H1 (cell line): ENCODE results near the gene EPHB6. TPM values are rescaled to one million over a fixed set of nuclear protein-coding genes. Genes with fewer than 3 reads are reported as not detected.

Experiments
- CTCF ChIA-PET: fragments of 300-600 bp; sonication (Branson Sonifier 250); formaldehyde crosslinking; loops from one replicate; lab custom pipeline; 2021; ENCODE audit not compliant: partially characterized antibody; lab: Charles Lee
- POLR2A ChIA-PET: fragments of 300-600 bp; sonication (Branson Sonifier 250); formaldehyde crosslinking; loops from one replicate; lab custom pipeline; 2021; ENCODE audit warnings: inconsistent platforms; ENCODE audit not compliant: partially characterized antibody; lab: Charles Lee
- DNase-seq, 2 experiments: peaks; one replicate each; pipeline versions ENCODE4 v3.0.0 to v3.0.0-alpha.2; 2010 to 2022; ENCODE audit warnings: low spot score in 2 of 2, low read depth in 1 of 2, mixed read lengths in 1 of 2
- FAIRE-seq: peaks from 2 replicates; lab custom pipeline; 2011; peaks lifted over from hg19 to GRCh38; lab: Jason Lieb, UNC
- H2AFZ ChIP-seq: 2 replicates; pipeline ENCODE4 v1.8.1; 2012; ENCODE audit warnings: low read length, inconsistent platforms
- H2AK5ac ChIP-seq: 2 replicates; pipeline ENCODE4 v1.6.1; 2013; ENCODE audit warnings: low read depth, low read length
- H2BK120ac ChIP-seq: replicated peaks from 2 replicates; pipeline ENCODE3; 2013; ENCODE audit warnings: low read depth, low read length, inconsistent platforms
- H2BK12ac ChIP-seq: 2 replicates; pipeline ENCODE4 v1.6.1; 2013; ENCODE audit warnings: low read depth, low read length
- H2BK15ac ChIP-seq: 2 replicates; pipeline ENCODE4 v1.6.1; 2013; ENCODE audit warnings: low read length
- H2BK20ac ChIP-seq: 2 replicates; pipeline ENCODE4 v1.6.1; 2013; ENCODE audit warnings: low read length
- H2BK5ac ChIP-seq: 2 replicates; pipeline ENCODE4 v1.6.1; 2013; ENCODE audit warnings: low read depth, low read length
- H3K14ac ChIP-seq: 2 replicates; pipeline ENCODE4 v1.6.1; 2013; ENCODE audit warnings: inconsistent platforms; ENCODE audit not compliant: insufficient read length
- H3K18ac ChIP-seq: 2 replicates; pipeline ENCODE4 v1.6.1; 2013; ENCODE audit warnings: low read length; ENCODE audit errors: extremely low read depth
- H3K23ac ChIP-seq: 2 replicates; pipeline ENCODE4 v1.6.1; 2013; ENCODE audit warnings: inconsistent platforms; ENCODE audit not compliant: insufficient read length
- H3K23me2 ChIP-seq: 2 replicates; pipeline ENCODE4 v1.6.1; 2013; ENCODE audit warnings: low read depth, low read length
- H3K27ac ChIP-seq: 2 replicates; pipeline ENCODE4 v1.6.1; 2011; ENCODE audit warnings: low read depth, low read length, inconsistent platforms
- H3K27me3 ChIP-seq, 4 experiments: replicated peaks in 1 of 4; 1 replicate in 1 of 4; 2 replicates in 3 of 4; pipeline versions ENCODE4 v1.6.1 to v1.8.1; 2011 to 2013; ENCODE audit warnings: low read length in 3 of 4, mild to moderate bottlenecking in 3 of 4, inconsistent platforms in 2 of 4, mixed read lengths in 2 of 4, moderate library complexity in 1 of 4; ENCODE audit not compliant: control insufficient read depth in 3 of 4, insufficient read depth in 3 of 4; ENCODE audit errors: extremely low read depth in 1 of 4
- H3K36me3 ChIP-seq, 4 experiments: 2 replicates each; pipeline versions ENCODE4 v1.6.1 to v1.8.1; 2011 to 2013; ENCODE audit warnings: mild to moderate bottlenecking in 4 of 4, low read length in 3 of 4, moderate library complexity in 2 of 4, control low read depth in 1 of 4, inconsistent platforms in 1 of 4; ENCODE audit not compliant: insufficient read depth in 4 of 4, control insufficient read depth in 2 of 4
- H3K4ac ChIP-seq: replicated peaks from 2 replicates; pipeline ENCODE3; 2013; ENCODE audit warnings: low read length, low read depth, mixed read lengths, inconsistent platforms; ENCODE audit not compliant: insufficient read length
- H3K4me1 ChIP-seq, 4 experiments: replicated peaks in 1 of 4; 1 replicate in 1 of 4; 2 replicates in 3 of 4; pipeline versions ENCODE4 v1.6.1 to v1.8.1; 2011 to 2013; ENCODE audit warnings: low read length in 3 of 4, inconsistent platforms in 2 of 4, mixed read lengths in 1 of 4; ENCODE audit not compliant: insufficient read depth in 4 of 4, control insufficient read depth in 3 of 4
- H3K4me2 ChIP-seq, 2 experiments: 2 replicates each; pipeline versions ENCODE4 v1.6.1 to v1.8.1; 2011 to 2013; ENCODE audit warnings: low read depth in 2 of 2, low read length in 2 of 2, control low read depth in 1 of 2, inconsistent platforms in 1 of 2, mild to moderate bottlenecking in 1 of 2; ENCODE audit not compliant: insufficient read depth in 1 of 2
- H3K4me3 ChIP-seq, 4 experiments: fragments of 200-600, 300-600 bp in 1 of 4; sonication (generic), shearing (Covaris generic), sonication (Bioruptor Twin) in 1 of 4; 2 replicates each; pipeline versions ENCODE4 v1.5.1 to v1.8.1; 2011 to 2016; ENCODE audit warnings: low read length in 4 of 4, low read depth in 3 of 4, control low read depth in 2 of 4, inconsistent platforms in 2 of 4, mild to moderate bottlenecking in 2 of 4, mixed read lengths in 1 of 4, moderate library complexity in 1 of 4; ENCODE audit not compliant: insufficient read depth in 2 of 4; ENCODE audit errors: extremely low read depth in 1 of 4
- H3K56ac ChIP-seq: replicated peaks from 2 replicates; pipeline ENCODE3; 2013; ENCODE audit warnings: low read depth, mild to moderate bottlenecking, mixed read lengths, low read length, inconsistent platforms; ENCODE audit not compliant: insufficient read length
- H3K79me1 ChIP-seq: 2 replicates; pipeline ENCODE4 v1.6.1; 2013; ENCODE audit warnings: low read depth, low read length, control low read depth
- H3K79me2 ChIP-seq, 2 experiments: 2 replicates each; pipeline versions ENCODE4 v1.6.1 to v1.8.1; 2012 to 2013; ENCODE audit warnings: low read length in 2 of 2, mild to moderate bottlenecking in 2 of 2, inconsistent platforms in 1 of 2; ENCODE audit not compliant: insufficient read depth in 2 of 2, control insufficient read depth in 1 of 2
- H3K9ac ChIP-seq, 4 experiments: replicated peaks in 1 of 4; 1 replicate in 1 of 4; 2 replicates in 3 of 4; pipeline versions ENCODE4 v1.6.1 to v1.8.1; 2011 to 2013; ENCODE audit warnings: low read depth in 3 of 4, low read length in 3 of 4, control low read depth in 2 of 4, mild to moderate bottlenecking in 2 of 4, moderate library complexity in 2 of 4, inconsistent platforms in 1 of 4; ENCODE audit errors: extremely low read depth in 1 of 4
- H3K9me3 ChIP-seq, 2 experiments: 2 replicates each; pipeline versions ENCODE4 v1.6.1 to v1.8.1; 2012 to 2013; ENCODE audit warnings: mild to moderate bottlenecking in 2 of 2, moderate library complexity in 2 of 2, control low read depth in 1 of 2, inconsistent platforms in 1 of 2, low read depth in 1 of 2, low read length in 1 of 2, mixed read lengths in 1 of 2; ENCODE audit not compliant: insufficient read depth in 2 of 2
- H4K20me1 ChIP-seq, 2 experiments: replicated peaks in 1 of 2; 2 replicates each; pipeline versions ENCODE3 to v1.8.1; 2011 to 2013; ENCODE audit warnings: inconsistent platforms in 2 of 2, low read length in 2 of 2, mild to moderate bottlenecking in 1 of 2; ENCODE audit not compliant: insufficient read depth in 2 of 2, control insufficient read depth in 1 of 2
- H4K5ac ChIP-seq: 2 replicates; pipeline ENCODE4 v1.6.1; 2013; ENCODE audit warnings: low read length, low read depth, mixed read lengths, inconsistent platforms; ENCODE audit not compliant: insufficient read length
- H4K8ac ChIP-seq: 2 replicates; pipeline ENCODE4 v1.8.0; 2013; ENCODE audit warnings: mild to moderate bottlenecking, moderate library complexity, low read length, inconsistent platforms; ENCODE audit not compliant: insufficient read depth; ENCODE audit errors: extremely low read depth
- H4K91ac ChIP-seq: replicated peaks from 2 replicates; pipeline ENCODE3; 2013; ENCODE audit warnings: low read length, mixed read lengths, inconsistent platforms; ENCODE audit not compliant: insufficient read length
- HDAC2 ChIP-seq, 2 experiments: fragments of 300-600 bp in 1 of 2; sonication (generic) in 1 of 2; IDR thresholded peaks; 2 replicates each; pipeline ENCODE4 v1.6.1; 2011 to 2012; ENCODE audit warnings: low read depth in 2 of 2, low read length in 2 of 2, mild to moderate bottlenecking in 2 of 2, moderate library complexity in 2 of 2, borderline replicate concordance in 1 of 2, inconsistent platforms in 1 of 2
- POLR2AphosphoS5 ChIP-seq: IDR thresholded peaks from 2 replicates; pipeline ENCODE4 v1.6.1; 2011; ENCODE audit warnings: low read depth, low read length
- RBBP5 ChIP-seq: IDR thresholded peaks from 2 replicates; pipeline ENCODE4 v1.7.1; 2012; ENCODE audit warnings: low read depth, mild to moderate bottlenecking, inconsistent platforms, low read length, moderate library complexity, borderline replicate concordance
- RNF2 ChIP-seq: fragments of 200-900, 300-1000 bp; sonication (generic); IDR thresholded peaks from 2 replicates; pipeline ENCODE4 v1.7.1; 2016; ENCODE audit warnings: borderline replicate concordance, low read depth, mild to moderate bottlenecking, antibody characterized with exemption, low read length; ENCODE audit not compliant: poor library complexity, severe bottlenecking; ENCODE audit errors: missing control alignments
- TBP ChIP-seq: IDR thresholded peaks from 2 replicates; pipeline ENCODE4 v1.6.1; 2011; ENCODE audit warnings: low read depth, low read length, improper control_type of control experiment
- WGBS, 2 experiments: shearing (Covaris generic) in 1 of 2; methylation state at CpG; one replicate each; pipeline versions ENCODE4 v1.1.6 to v1.1.7; 2013 to 2015; ENCODE audit warnings: low lambda C conversion rate in 2 of 2, mixed read lengths in 2 of 2, inconsistent platforms in 1 of 2, low coverage in 1 of 2, missing lambda C conversion rate in 1 of 2; ENCODE audit not compliant: insufficient replicate concordance in 2 of 2, insufficient coverage in 1 of 2, insufficient read length in 1 of 2; ENCODE audit errors: extremely low coverage in 1 of 2, missing lambda C conversion rate in 1 of 2; 5-methylcytosine and 5-hydroxymethylcytosine counted together
- polyA plus RNA-seq, 7 experiments: library from polyadenylated mRNA; depleted of rRNA in 3 of 7; stranded (reverse) in 5 of 7; unstranded in 2 of 7; fragments of >200 nt in 5 of 7; fragments of 200-250 nt in 2 of 7; gene quantifications; 1 replicate in 5 of 7; 2 replicates in 1 of 7; 4 replicates in 1 of 7; pipeline versions ENCODE4 v1.2.1 to v1.2.3, GENCODE V29; 2011 to 2013; ENCODE audit warnings: missing spikeins in 2 of 7, mixed read lengths in 2 of 7
- total RNA-seq: library from RNA; stranded (reverse); fragmentation: NEBNext Ultra II Directional; extraction: Animal tissue kit (Norgen Biotek cat#: 25700); gene quantifications from 2 replicates; pipeline ENCODE4 v1.2.1, GENCODE V29; 2021
- TF ChIP-seq, protein P1 (sequence below), 3 experiments: IDR thresholded peaks; 1 replicate in 2 of 3; 2 replicates in 1 of 3; pipeline versions ENCODE4 v1.5.1 to v1.6.1; 2011; ENCODE audit warnings: low read length in 3 of 3, mild to moderate bottlenecking in 3 of 3, inconsistent platforms in 2 of 3, low read depth in 1 of 3, moderate library complexity in 1 of 3; ENCODE audit not compliant: insufficient read depth in 1 of 3; ENCODE audit errors: control extremely low read depth in 1 of 3
- TF ChIP-seq, protein P2 (sequence below): IDR thresholded peaks from 2 replicates; pipeline ENCODE4 v1.6.1; 2012; ENCODE audit warnings: low read length, inconsistent platforms

The EPHB6 gene
- total and polyA plus RNA-seq, 2 of the 8 experiments (the other 6 are each of a cell fraction or from before 2014, with no cell fraction given), result 19.7 TPM

DNA sequence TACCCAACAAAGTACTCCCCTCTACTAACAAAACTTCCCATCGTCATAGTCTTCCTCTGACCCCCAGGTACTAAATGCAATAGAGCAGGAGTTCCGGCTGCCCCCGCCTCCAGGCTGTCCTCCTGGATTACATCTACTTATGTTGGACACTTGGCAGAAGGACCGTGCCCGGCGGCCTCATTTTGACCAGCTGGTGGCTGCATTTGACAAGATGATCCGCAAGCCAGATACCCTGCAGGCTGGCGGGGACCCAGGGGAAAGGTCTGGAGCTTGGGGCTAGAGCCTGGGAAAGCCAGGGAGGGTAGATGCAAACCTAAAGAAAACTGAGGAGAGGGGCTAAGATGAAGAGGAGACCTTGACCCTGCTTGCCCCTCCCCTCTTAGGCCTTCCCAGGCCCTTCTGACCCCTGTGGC, 15.3 kb downstream of the EPHB6 start:
- ChIA-PET CTCF (interaction anchor here (0.7 to 13.9 kb wide), 9 partner anchors 11 to 1943 kb away, joined by 3 to 332 read pairs (median 3); partner anchors contain the start of gene EPHB6), POLR2A (no interaction called here)
- H4K20me1 ChIP-seq, result no peaks in the 10 kb centered on the region
- TF ChIP-seq HDAC2 (IDR thresholded peaks at IDR 0.05; ENCODE audit: borderline replicate concordance in 1 of 2, low read depth in 2 of 2, low read length in 2 of 2) (no peak), TBP (no peak), POLR2AphosphoS5 (no peak), RNF2 (no peak), RBBP5 (no peak)
- TF ChIP-seq, protein P1, sequence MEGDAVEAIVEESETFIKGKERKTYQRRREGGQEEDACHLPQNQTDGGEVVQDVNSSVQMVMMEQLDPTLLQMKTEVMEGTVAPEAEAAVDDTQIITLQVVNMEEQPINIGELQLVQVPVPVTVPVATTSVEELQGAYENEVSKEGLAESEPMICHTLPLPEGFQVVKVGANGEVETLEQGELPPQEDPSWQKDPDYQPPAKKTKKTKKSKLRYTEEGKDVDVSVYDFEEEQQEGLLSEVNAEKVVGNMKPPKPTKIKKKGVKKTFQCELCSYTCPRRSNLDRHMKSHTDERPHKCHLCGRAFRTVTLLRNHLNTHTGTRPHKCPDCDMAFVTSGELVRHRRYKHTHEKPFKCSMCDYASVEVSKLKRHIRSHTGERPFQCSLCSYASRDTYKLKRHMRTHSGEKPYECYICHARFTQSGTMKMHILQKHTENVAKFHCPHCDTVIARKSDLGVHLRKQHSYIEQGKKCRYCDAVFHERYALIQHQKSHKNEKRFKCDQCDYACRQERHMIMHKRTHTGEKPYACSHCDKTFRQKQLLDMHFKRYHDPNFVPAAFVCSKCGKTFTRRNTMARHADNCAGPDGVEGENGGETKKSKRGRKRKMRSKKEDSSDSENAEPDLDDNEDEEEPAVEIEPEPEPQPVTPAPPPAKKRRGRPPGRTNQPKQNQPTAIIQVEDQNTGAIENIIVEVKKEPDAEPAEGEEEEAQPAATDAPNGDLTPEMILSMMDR (IDR thresholded peaks at IDR 0.05; ENCODE audit: control extremely low read depth in 1 of 3, insufficient read depth in 1 of 3, low read depth in 1 of 3, low read length in 3 of 3), result no peak
- TF ChIP-seq, protein P2, sequence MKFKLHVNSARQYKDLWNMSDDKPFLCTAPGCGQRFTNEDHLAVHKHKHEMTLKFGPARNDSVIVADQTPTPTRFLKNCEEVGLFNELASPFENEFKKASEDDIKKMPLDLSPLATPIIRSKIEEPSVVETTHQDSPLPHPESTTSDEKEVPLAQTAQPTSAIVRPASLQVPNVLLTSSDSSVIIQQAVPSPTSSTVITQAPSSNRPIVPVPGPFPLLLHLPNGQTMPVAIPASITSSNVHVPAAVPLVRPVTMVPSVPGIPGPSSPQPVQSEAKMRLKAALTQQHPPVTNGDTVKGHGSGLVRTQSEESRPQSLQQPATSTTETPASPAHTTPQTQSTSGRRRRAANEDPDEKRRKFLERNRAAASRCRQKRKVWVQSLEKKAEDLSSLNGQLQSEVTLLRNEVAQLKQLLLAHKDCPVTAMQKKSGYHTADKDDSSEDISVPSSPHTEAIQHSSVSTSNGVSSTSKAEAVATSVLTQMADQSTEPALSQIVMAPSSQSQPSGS, result no peak

More for the DNA sequence above, 15.3 kb downstream of the EPHB6 start:
- H3K4me1 ChIP-seq, result peaks cover 0 to 5% (median 3%) of the 10 kb centered on the region in 4 experiments; a peak in 4 of 7 replicates
- WGBS, 2 experiments, result 81% methylated on average over 8 of the region's 8 CpGs; no CpG with 5 or more reads in 1 of the 2 experiments
- H2BK120ac ChIP-seq, result no peak overlapping the region
- H3K56ac ChIP-seq, result no peak overlapping the region
- no peak overlapping the region for H4K91ac ChIP-seq
- no peak overlapping the region for H2BK15ac ChIP-seq
- H3K4me3 ChIP-seq, result no peak overlapping the region
- H2AFZ ChIP-seq, result no peak overlapping the region
- H4K5ac ChIP-seq, result no peak overlapping the region
- no peak overlapping the region for H3K27ac ChIP-seq
- no peak overlapping the region for H3K14ac ChIP-seq
- FAIRE-seq (no peak), DNase-seq (peak in 1 of 2 experiments; percentile 14)
- H2BK5ac ChIP-seq, result no peak overlapping the region
- H3K79me2 ChIP-seq, result no peaks in the 10 kb centered on the region
- H3K4me2 ChIP-seq, result no peak overlapping the region
- H3K27me3 ChIP-seq, result no peaks in the 10 kb centered on the region; a peak in 1 of 7 replicates
- no peak overlapping the region for H3K23ac ChIP-seq
- H3K18ac ChIP-seq, result no peak overlapping the region
- H4K8ac ChIP-seq, result no peak overlapping the region
- H2BK12ac ChIP-seq, result no peak overlapping the region
- no peaks in the 10 kb centered on the region for H3K36me3 ChIP-seq
- H3K9me3 ChIP-seq, result no peaks in the 10 kb centered on the region
- no peaks in the 10 kb centered on the region; the same call in 1 of the 2 replicates for H3K79me1 ChIP-seq
- H2BK20ac ChIP-seq, result no peak overlapping the region
- no peak overlapping the region for H2AK5ac ChIP-seq
- no peak overlapping the region for H3K9ac ChIP-seq
- H3K23me2 ChIP-seq, result no peaks in the 10 kb centered on the region; the same call in 1 of the 2 replicates
- H3K4ac ChIP-seq, result no peak overlapping the region
